Ovary (tissue), 9 donors: ENCODE measurements around the gene RPL21. TPM values are rescaled to one million over a fixed set of nuclear protein-coding genes. Genes with fewer than 3 reads are reported as not detected.

ENCODE experiments used
- DNase-seq, 5 donors: peaks; one replicate each; pipeline ENCODE4 v3.0.0-alpha.2; 2019 to 2020
- H3K27ac ChIP-seq, 2 donors: fragments of 200-600 bp; one replicate each; pipeline versions ENCODE4 v1.5.1 to v1.8.0; 2019 to 2022
- H3K27me3 ChIP-seq: fragments of 200-600 bp; one replicate; pipeline ENCODE4 v1.8.0; 2022
- H3K36me3 ChIP-seq: fragments of 200-600 bp; sonication (generic); one replicate; pipeline ENCODE4 v1.5.1; 2019
- H3K4me1 ChIP-seq: one replicate; pipeline ENCODE4 v1.8.1; 2013; ENCODE audit warnings: mild to moderate bottlenecking, moderate library complexity; ENCODE audit not compliant: insufficient read depth
- H3K4me3 ChIP-seq: fragments of 200-600 bp; sonication (generic); one replicate; pipeline ENCODE4 v1.5.1; 2017
- H3K9me3 ChIP-seq, 2 donors: fragments of 200-600 bp in 1 of 2; sonication (generic) in 1 of 2; one replicate each; pipeline versions ENCODE4 v1.5.1 to v1.8.1; 2013 to 2019; ENCODE audit warnings: mild to moderate bottlenecking in 1 of 2, moderate library complexity in 1 of 2
- CTCF ChIP-seq, 3 donors: fragments of 450-650 bp in 2 of 3; fragments of 200-600 bp in 1 of 3; IDR thresholded peaks; one replicate each; pipeline versions ENCODE4 v1.5.1 to v1.8.0; 2016 to 2022; ENCODE audit warnings: antibody characterized with exemption in 3 of 3, mild to moderate bottlenecking in 1 of 3
- EP300 ChIP-seq: sonication (generic); formaldehyde crosslinking; IDR thresholded peaks from one replicate; pipeline ENCODE4 v1.6.1; 2017; ENCODE audit warnings: antibody characterized with exemption
- POLR2A ChIP-seq: fragments of 450-650 bp; IDR thresholded peaks from one replicate; pipeline ENCODE4 v1.6.1; 2017; ENCODE audit warnings: antibody characterized with exemption, mild to moderate bottlenecking, moderate library complexity
- WGBS, 3 donors: extraction: QIAGEN DNeasy Blood & Tissue Kit in 1 of 3; methylation state at CpG; one replicate each; pipeline versions ENCODE4 v1.1.5 to v1.1.7; 2013 to 2017; 5-methylcytosine and 5-hydroxymethylcytosine counted together
- intact Hi-C, 4 donors: fragments of 100-400 bp; cut with DNase I; formaldehyde crosslinking; loops; one replicate each; pipeline versions ENCODE4 v1.11.0 to v1.15.1; 2022 to 2023
- polyA plus RNA-seq, 2 donors: library from polyadenylated mRNA; stranded (reverse); fragments of 200-250 nt in 1 of 2; fragments of 350-450 nt in 1 of 2; fragmentation: Illumina TruSeq in 1 of 2; extraction: RNeasy Lipid Tissue Mini Kit (QIAGEN cat#74804) in 1 of 2; gene quantifications; one replicate each; pipeline ENCODE4 v1.2.3, GENCODE V29; 2013 to 2014
- total RNA-seq, 7 donors: library from RNA; depleted of rRNA in 2 of 7; stranded (reverse); fragments of >200 nt in 2 of 7; fragmentation: NEBNext Ultra II Directional in 3 of 7; extraction: Animal tissue kit (Norgen Biotek cat#: 25700) in 3 of 7; gene quantifications; one replicate each; pipeline versions ENCODE4 v1.1.0 to v1.2.4, GENCODE V29; 2016 to 2023
- donor health status: DM: no; HTN: no; CAD: no; lungs with moderate emphysema.
- donor health status: DM: no; HTN: no; CAD: no.
- donor health status: Bipolar disorder and iron deficiency.
- donor health status: DM: yes; HTN: yes; CAD: no.
- donor health status: DM: no; HTN: no; CAD: no.
- donor health status: DM: yes; HTN: yes; CAD: no.

The RPL21 gene
- total and polyA plus RNA-seq, 9 donors = 1,871 to 4,783 (median 2,244) TPM

GRCh38 chr13:27280009-27280656 lies 28.8 kb downstream of the RPL21 start:
- DNase-seq = no peak
- Histone ChIP-seq H3K9me3 (no peaks in the 10 kb centered on the region), H3K36me3 (no peaks in the 10 kb centered on the region), H3K4me1 (no peaks in the 10 kb centered on the region), H3K27ac (no peak overlapping the region), H3K4me3 (no peak overlapping the region), H3K27me3 (no peaks in the 10 kb centered on the region)
- intact Hi-C loops = no loop called here
- TF ChIP-seq EP300 (no peak), CTCF (IDR thresholded peaks at IDR 0.05) (no peak), POLR2A (no peak)
- WGBS, 3 donors = 64 to 72% (median 65%) methylated on average over 5 of the region's 5 CpGs

- Histone ChIP-seq H3K27me3 (no peaks in the 10 kb centered on the region), H3K27ac (no peak overlapping the region), H3K36me3 (no peaks in the 10 kb centered on the region), H3K4me1 (no peaks in the 10 kb centered on the region), H3K9me3 (no peaks in the 10 kb centered on the region), H3K4me3 (no peak overlapping the region)
- no peak for DNase-seq
- TF ChIP-seq POLR2A (no peak), EP300 (no peak), CTCF (IDR thresholded peaks at IDR 0.05) (no peak)
- WGBS, 3 donors = 56 to 79% (median 66%) methylated on average over 4 of the region's 4 CpGs
- intact Hi-C loops = no loop called here
Observed at GRCh38 chr13:27280841-27281240, 29.5 kb downstream of the RPL21 start.

- Histone ChIP-seq H3K4me3 (no peak overlapping the region), H3K27ac (no peak overlapping the region), H3K4me1 (no peaks in the 10 kb centered on the region), H3K36me3 (no peaks in the 10 kb centered on the region), H3K9me3 (no peaks in the 10 kb centered on the region), H3K27me3 (no peaks in the 10 kb centered on the region)
- 62 to 82% (median 64%) methylated on average over 1 of the region's 1 CpG for WGBS, 3 donors
- no peak for DNase-seq
- intact Hi-C loops = no loop called here
- no peak for TF ChIP-seq EP300
- TF ChIP-seq POLR2A = no peak
- TF ChIP-seq CTCF (IDR thresholded peaks at IDR 0.05) = no peak
Observed at GRCh38 chr13:27281420-27281819, 30.1 kb downstream of the RPL21 start.

- no peaks in the 10 kb centered on the region for H3K27me3 ChIP-seq
- no peaks in the 10 kb centered on the region for H3K36me3 ChIP-seq
- H3K4me1 ChIP-seq = no peaks in the 10 kb centered on the region
- intact Hi-C loops = no loop called here
- DNase-seq = no peak
- TF ChIP-seq EP300 = no peak
- TF ChIP-seq POLR2A = no peak
- no peak for TF ChIP-seq CTCF (IDR thresholded peaks at IDR 0.05)
- no peaks in the 10 kb centered on the region for H3K9me3 ChIP-seq
- 86 to 89% (median 88%) methylated on average over 4 of the region's 4 CpGs for WGBS, 3 donors
- no peak overlapping the region for H3K4me3 ChIP-seq
- H3K27ac ChIP-seq = no peak overlapping the region
Observed at GRCh38 chr13:27283906-27284493, 32.6 kb downstream of the RPL21 start.
